ENCODE data around the gene NR1D2.

Gene NR1D2

GRCh38 chr3:23961913-23962312 is 16.8 kb downstream of the NR1D2 start:
- FAIRE-seq (no peak), DNase-seq (ENCODE audit: insufficient read length, low spot score) (no peak)

GRCh38 chr3:23964537-23965235 is 19.6 kb downstream of the NR1D2 start:
- FAIRE-seq (no peak), DNase-seq (ENCODE audit: insufficient read length, low spot score) (no peak)

GRCh38 chr3:23966328-23966727 is 21.2 kb downstream of the NR1D2 start:
- no peak for DNase-seq (ENCODE audit: insufficient read length, low spot score)
- no peak for FAIRE-seq

- no peak for FAIRE-seq
- DNase-seq (ENCODE audit: insufficient read length, low spot score), result no peak
Measured at GRCh38 chr3:23968463-23969184, 23.5 kb downstream of the NR1D2 start.

- no peak for DNase-seq (ENCODE audit: insufficient read length, low spot score)
- FAIRE-seq, result no peak
Measured at GRCh38 chr3:23969393-23969792, 24.3 kb downstream of the NR1D2 start.

GRCh38 chr3:23971684-23972083 is 26.6 kb downstream of the NR1D2 start:
- FAIRE-seq (no peak), DNase-seq (ENCODE audit: insufficient read length, low spot score) (no peak)

- FAIRE-seq (peak; percentile 4), DNase-seq (ENCODE audit: insufficient read length, low spot score) (no peak)
Measured at GRCh38 chr3:23976555-23976954, 31.5 kb downstream of the NR1D2 start.

GRCh38 chr3:23979569-23979968 is 34.5 kb downstream of the NR1D2 start:
- no peak for FAIRE-seq
- no peak for DNase-seq (ENCODE audit: insufficient read length, low spot score)

GRCh38 chr3:23981136-23981535 is 36.0 kb downstream of the NR1D2 start:
- no peak for DNase-seq (ENCODE audit: insufficient read length, low spot score)
- no peak for FAIRE-seq

- FAIRE-seq (no peak), DNase-seq (ENCODE audit: insufficient read length, low spot score) (no peak)
Measured at GRCh38 chr3:23981955-23982354, 36.9 kb downstream of the NR1D2 start.

- FAIRE-seq (no peak), DNase-seq (ENCODE audit: insufficient read length, low spot score) (no peak)
Measured at GRCh38 chr3:23984934-23985333, 39.8 kb downstream of the NR1D2 start.

- FAIRE-seq (no peak), DNase-seq (ENCODE audit: insufficient read length, low spot score) (no peak)
Measured at GRCh38 chr3:23985747-23986544, 40.9 kb downstream of the NR1D2 start.

- DNase-seq (ENCODE audit: insufficient read length, low spot score) (no peak), FAIRE-seq (no peak)
Measured at GRCh38 chr3:23987356-23987755, 42.3 kb downstream of the NR1D2 start.

GRCh38 chr3:23991306-23991682 is 46.2 kb downstream of the NR1D2 start:
- FAIRE-seq, result no peak
- DNase-seq (ENCODE audit: insufficient read length, low spot score), result no peak

GRCh38 chr3:23991683-23992628 is 46.9 kb downstream of the NR1D2 start:
- no peak for DNase-seq (ENCODE audit: insufficient read length, low spot score)
- FAIRE-seq, result no peak

GRCh38 chr3:23993556-23994243 is 48.6 kb downstream of the NR1D2 start:
- FAIRE-seq (no peak), DNase-seq (ENCODE audit: insufficient read length, low spot score) (no peak)

- FAIRE-seq (no peak), DNase-seq (ENCODE audit: insufficient read length, low spot score) (no peak)
Measured at GRCh38 chr3:23994244-23994569, 49.1 kb downstream of the NR1D2 start.

GRCh38 chr3:23995219-23995618 is 50.1 kb downstream of the NR1D2 start:
- FAIRE-seq, result no peak
- DNase-seq (ENCODE audit: insufficient read length, low spot score), result no peak

- DNase-seq (ENCODE audit: insufficient read length, low spot score), result no peak
- FAIRE-seq, result no peak
Measured at GRCh38 chr3:23996095-23996524, 51.0 kb downstream of the NR1D2 start.

- DNase-seq (ENCODE audit: insufficient read length, low spot score) (no peak), FAIRE-seq (peak; percentile 85)
Measured at GRCh38 chr3:23999012-23999641, 54.0 kb downstream of the NR1D2 start.

Measured in GM19239 (cell line).